HEK293T (cell line): ENCODE measurements around the gene ZFYVE26.

Source experiments
- CTCF ChIA-PET: fragments of 350-600 bp; formaldehyde crosslinking; extraction: SDS; loops from one replicate; lab custom pipeline; 2021; ENCODE audit warnings: antibody characterized with exemption, inconsistent platforms; lab: Yijun Ruan, JAX
- POLR2A ChIA-PET: fragments of 350-600 bp; formaldehyde crosslinking; extraction: SDS; loops from one replicate; lab custom pipeline; 2020; ENCODE audit warnings: antibody characterized with exemption, inconsistent platforms; lab: Yijun Ruan, JAX
- DNase-seq: peaks from one replicate; pipeline ENCODE4 v3.0.0; 2012; ENCODE audit warnings: mixed read lengths; ENCODE audit errors: extremely low spot score
- ARNT ChIP-seq: fragments of 450-650 bp; IDR thresholded peaks from 2 replicates; pipeline ENCODE4 v1.6.1; 2017; ENCODE audit warnings: mild to moderate bottlenecking
- BHLHE40 ChIP-seq: fragments of 450-650 bp; IDR thresholded peaks from 2 replicates; pipeline ENCODE4 v1.6.1; 2016; ENCODE audit warnings: mild to moderate bottlenecking, moderate library complexity, borderline replicate concordance
- CTBP1 ChIP-seq: fragments of 450-650 bp; IDR thresholded peaks from 2 replicates; pipeline ENCODE4 v1.6.1; 2016; ENCODE audit warnings: borderline replicate concordance
- ELF4 ChIP-seq: fragments of 450-650 bp; IDR thresholded peaks from 2 replicates; pipeline ENCODE4 v1.6.1; 2017; ENCODE audit warnings: antibody characterized with exemption
- FOXA1 ChIP-seq: fragments of 450-650 bp; IDR thresholded peaks from 2 replicates; pipeline ENCODE4 v1.6.1; 2016; ENCODE audit warnings: mild to moderate bottlenecking
- FOXK2 ChIP-seq: fragments of 450-650 bp; IDR thresholded peaks from 2 replicates; pipeline ENCODE4 v1.6.1; 2016; ENCODE audit warnings: mild to moderate bottlenecking
- FOXM1 ChIP-seq: fragments of 450-650 bp; IDR thresholded peaks from 2 replicates; pipeline ENCODE4 v1.6.1; 2017; ENCODE audit warnings: mild to moderate bottlenecking, borderline replicate concordance
- HDGF ChIP-seq: fragments of 450-650 bp; IDR thresholded peaks from 2 replicates; pipeline ENCODE4 v1.6.1; 2017; ENCODE audit warnings: antibody characterized with exemption, borderline replicate concordance
- L3MBTL2 ChIP-seq: fragments of 450-650 bp; conservative IDR thresholded peaks from 2 replicates; pipeline ENCODE4 v1.6.1; 2016; ENCODE audit warnings: mild to moderate bottlenecking
- LEF1 ChIP-seq: fragments of 450-650 bp; IDR thresholded peaks from 2 replicates; pipeline ENCODE4 v1.6.1; 2017; ENCODE audit warnings: mild to moderate bottlenecking, borderline replicate concordance
- NFRKB ChIP-seq: fragments of 450-650 bp; IDR thresholded peaks from 2 replicates; pipeline ENCODE4 v1.6.1; 2016; ENCODE audit warnings: mild to moderate bottlenecking, moderate library complexity
- SP1 ChIP-seq: fragments of 450-650 bp; IDR thresholded peaks from 2 replicates; pipeline ENCODE4 v1.6.1; 2017
- SUZ12 ChIP-seq: fragments of 450-650 bp; IDR thresholded peaks from 2 replicates; pipeline ENCODE4 v1.6.1; 2016; ENCODE audit warnings: mild to moderate bottlenecking
- TARDBP ChIP-seq: fragments of 450-650 bp; IDR thresholded peaks from 2 replicates; pipeline ENCODE4 v1.6.1; 2016
- ZNF384 ChIP-seq: fragments of 450-650 bp; IDR thresholded peaks from 2 replicates; pipeline ENCODE4 v1.6.1; 2016
- TF ChIP-seq, protein P1 (sequence below): fragments of 450-650 bp; IDR thresholded peaks from 2 replicates; pipeline ENCODE4 v1.6.1; 2016

Gene ZFYVE26

DNA sequence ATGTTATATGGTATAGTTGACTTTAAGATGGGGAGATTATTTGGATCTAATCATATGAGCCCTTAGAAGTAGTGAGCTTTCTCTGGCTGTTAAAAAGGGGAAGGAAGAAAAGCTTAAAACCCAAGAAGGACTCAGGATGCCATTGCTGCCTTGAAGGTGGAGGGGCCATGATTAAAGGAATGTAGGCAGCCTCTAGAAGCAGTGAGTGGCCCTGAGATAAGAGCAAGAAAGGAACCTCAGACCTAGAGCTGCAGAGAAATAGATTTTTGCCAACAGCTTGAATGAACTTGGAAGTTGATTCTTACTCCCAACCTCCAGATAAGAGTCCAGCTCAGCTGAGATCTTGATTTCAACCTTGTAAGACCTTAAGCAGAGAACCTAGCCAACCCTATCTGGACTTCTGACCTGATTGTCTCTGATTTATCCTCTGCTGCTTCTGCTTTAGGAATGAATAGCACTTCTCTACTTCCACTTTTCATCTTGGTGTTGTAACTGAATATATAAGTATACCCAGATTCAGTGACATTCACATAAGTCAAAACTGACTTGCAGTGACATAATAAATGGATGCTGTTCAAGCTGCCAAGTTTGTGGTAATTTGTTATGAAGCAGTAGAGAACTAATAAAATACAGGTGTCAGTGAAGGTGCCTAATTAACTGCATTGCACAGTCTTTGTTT is 36.7 kb upstream of the ZFYVE26 start:
- ChIA-PET CTCF (no interaction called here), POLR2A (no interaction called here)
- no peak for TF ChIP-seq LEF1
- TF ChIP-seq SP1: no peak
- TF ChIP-seq FOXK2: no peak
- no peak for TF ChIP-seq BHLHE40
- no peak for TF ChIP-seq NFRKB
- TF ChIP-seq HDGF: no peak
- TF ChIP-seq FOXA1: no peak
- TF ChIP-seq L3MBTL2: no peak
- TF ChIP-seq TARDBP: no peak
- TF ChIP-seq ARNT: no peak
- TF ChIP-seq ZNF384: no peak
- no peak for TF ChIP-seq FOXM1
- TF ChIP-seq CTBP1: no peak
- DNase-seq: no peak

DNA sequence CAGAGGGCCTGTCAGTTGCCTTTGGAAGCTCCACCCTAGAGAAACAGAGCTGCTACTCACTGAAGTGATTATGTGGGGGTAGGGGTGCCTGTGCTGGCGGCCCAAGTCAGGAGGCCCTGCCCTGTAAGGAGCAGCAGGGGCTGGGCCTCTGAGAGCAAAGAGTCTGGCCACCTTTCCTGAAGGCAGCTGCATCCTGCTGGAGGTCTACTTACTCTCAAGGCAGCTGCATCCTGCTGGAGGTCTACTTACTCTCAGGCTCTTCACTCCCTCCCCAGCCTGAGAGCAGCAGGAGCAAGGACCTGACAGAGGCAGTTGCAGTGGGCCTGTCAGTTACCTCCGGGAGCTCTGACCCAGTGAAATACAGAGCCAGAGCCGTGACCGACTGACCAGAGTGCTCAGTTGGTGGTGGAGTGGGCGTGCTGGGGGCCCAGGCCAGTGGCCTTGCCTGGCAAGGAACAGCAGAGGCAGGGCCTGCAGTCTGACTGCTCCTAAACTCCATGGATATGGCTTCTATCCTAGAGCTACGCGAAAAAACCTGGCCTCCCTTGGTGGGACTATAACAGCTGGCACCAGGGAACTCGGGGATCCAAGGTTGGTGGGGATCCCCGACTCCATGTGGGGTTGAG is 35.5 kb upstream of the ZFYVE26 start:
- no peak for TF ChIP-seq BHLHE40
- TF ChIP-seq TARDBP: no peak
- TF ChIP-seq SP1: no peak
- no peak for TF ChIP-seq FOXM1
- no peak for TF ChIP-seq SUZ12
- TF ChIP-seq LEF1: no peak
- TF ChIP-seq, protein P1, sequence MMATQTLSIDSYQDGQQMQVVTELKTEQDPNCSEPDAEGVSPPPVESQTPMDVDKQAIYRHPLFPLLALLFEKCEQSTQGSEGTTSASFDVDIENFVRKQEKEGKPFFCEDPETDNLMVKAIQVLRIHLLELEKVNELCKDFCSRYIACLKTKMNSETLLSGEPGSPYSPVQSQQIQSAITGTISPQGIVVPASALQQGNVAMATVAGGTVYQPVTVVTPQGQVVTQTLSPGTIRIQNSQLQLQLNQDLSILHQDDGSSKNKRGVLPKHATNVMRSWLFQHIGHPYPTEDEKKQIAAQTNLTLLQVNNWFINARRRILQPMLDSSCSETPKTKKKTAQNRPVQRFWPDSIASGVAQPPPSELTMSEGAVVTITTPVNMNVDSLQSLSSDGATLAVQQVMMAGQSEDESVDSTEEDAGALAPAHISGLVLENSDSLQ: no peak
- TF ChIP-seq ARNT: no peak
- CTCF ChIA-PET: no interaction called here
- POLR2A ChIA-PET: no interaction called here
- DNase-seq: no peak

DNA sequence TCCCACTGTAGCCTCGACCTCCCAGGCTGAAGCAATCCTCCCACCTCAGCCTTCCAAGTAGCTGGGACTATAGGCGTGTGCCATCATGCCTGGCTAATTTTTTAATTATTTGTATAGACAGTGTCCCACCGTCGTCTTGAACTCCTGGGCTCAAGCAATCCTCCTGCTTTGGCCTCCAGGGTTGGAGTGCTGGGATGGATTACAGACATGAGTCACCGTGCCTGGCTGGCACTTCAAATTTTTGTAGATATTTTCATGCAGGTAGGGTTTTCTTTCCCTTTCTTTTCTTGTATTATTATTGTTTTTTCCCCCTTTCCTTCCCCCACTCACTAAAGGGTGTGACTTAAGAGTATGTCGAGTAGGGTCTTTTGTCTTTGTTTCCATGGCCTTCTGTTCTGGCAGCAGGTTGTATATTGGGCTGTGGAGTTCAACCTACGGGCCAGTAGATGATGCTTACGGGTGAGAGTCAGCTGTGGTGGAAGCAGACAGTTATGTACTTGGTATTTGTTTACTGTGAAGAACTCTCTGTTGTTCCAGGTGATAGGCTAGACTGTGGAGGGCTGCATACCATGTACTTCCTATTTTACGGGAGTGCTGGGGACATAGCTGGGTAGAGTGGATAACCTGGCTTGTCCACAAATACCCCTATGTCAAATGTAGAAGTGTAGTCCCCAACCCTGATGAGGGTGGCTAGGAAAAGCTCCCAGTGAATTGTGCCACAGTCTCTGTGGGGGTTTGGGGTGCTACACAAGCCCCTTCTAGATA is 33.9 kb upstream of the ZFYVE26 start:
- ChIA-PET POLR2A (interaction anchor here (0.8 kb wide), 1 partner anchor 34 kb away, joined by 3 read pairs; the partner anchor contains the start of gene ZFYVE26), CTCF (no interaction called here)
- DNase-seq: no peak
- TF ChIP-seq L3MBTL2 (no peak), SUZ12 (no peak), ZNF384 (no peak), ELF4 (no peak), ARNT (no peak)

DNA sequence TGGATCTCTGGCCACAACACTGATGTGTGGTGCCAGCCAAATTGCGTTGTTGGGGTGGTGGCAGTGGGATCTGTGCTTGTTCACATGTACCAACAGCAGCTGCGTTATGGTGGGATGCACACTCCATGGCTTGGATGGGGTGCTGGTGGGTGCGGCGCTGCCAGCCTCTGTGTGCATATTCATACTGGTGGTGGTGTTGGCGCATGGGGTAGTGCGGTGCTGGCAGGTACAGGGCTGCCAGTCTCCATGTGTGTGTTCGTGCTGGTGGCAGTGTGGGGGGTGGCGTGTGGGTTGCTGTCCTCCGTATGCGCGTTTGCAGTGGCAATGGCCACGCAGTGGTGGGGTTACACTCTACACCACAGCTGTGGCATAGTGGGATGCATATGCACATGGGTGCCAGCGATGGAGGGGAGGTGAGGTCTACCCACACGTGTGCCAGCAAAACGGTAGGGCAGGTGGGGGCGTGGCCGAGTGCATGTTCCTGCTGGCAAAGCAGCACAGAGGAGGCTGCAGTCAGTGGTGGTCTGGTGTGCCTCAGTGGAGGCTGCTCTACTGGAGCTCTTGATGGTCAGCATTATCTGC is 29.7 kb upstream of the ZFYVE26 start:
- no peak for DNase-seq
- POLR2A ChIA-PET: no interaction called here
- CTCF ChIA-PET: no interaction called here
- TF ChIP-seq BHLHE40 (no peak), LEF1 (no peak), SP1 (no peak), L3MBTL2 (no peak), FOXA1 (no peak), CTBP1 (no peak), TARDBP (no peak), ELF4 (no peak)

DNA sequence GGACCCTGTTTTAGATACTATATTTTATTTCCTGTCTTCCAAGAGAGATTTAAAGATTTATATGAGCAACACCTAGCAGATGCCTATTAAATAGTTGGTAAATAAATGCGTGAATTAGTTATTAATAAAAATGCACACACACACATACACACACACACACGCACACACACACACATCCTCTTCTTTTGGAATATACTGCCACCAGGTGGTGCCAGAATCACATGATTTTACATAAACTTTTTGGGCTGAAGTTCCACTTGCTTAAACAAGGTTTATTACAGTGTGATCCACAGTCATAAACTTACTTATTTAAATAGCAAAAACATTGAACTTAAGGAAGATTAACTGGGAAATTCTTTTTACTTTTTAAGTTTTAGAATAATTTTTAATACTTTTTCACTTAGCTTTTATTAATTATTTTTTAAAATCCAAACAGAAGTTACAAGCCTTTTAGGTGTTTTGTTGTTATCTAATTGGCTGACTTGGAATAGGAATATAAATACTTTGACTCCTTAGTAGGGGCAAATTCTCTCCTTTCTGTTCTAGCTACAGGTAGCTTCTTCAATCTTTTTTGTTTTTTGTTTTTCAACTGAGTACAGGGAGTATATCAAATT is 20.7 kb upstream of the ZFYVE26 start:
- peak; percentile 18 for DNase-seq
- TF ChIP-seq SUZ12: no peak
- no peak for TF ChIP-seq ZNF384
- no peak for TF ChIP-seq FOXM1
- TF ChIP-seq ARNT: no peak
- no peak for TF ChIP-seq TARDBP
- no peak for TF ChIP-seq SP1
- TF ChIP-seq FOXA1: no peak
- TF ChIP-seq CTBP1: no peak
- no peak for TF ChIP-seq L3MBTL2
- TF ChIP-seq NFRKB: no peak
- TF ChIP-seq LEF1: no peak
- no peak for TF ChIP-seq FOXK2
- TF ChIP-seq ELF4: no peak
- no peak for TF ChIP-seq HDGF
- TF ChIP-seq, protein P1: no peak
- CTCF ChIA-PET: interaction anchor here (0.8 to 1.2 kb wide), 2 partner anchors 95 to 572 kb away, joined by 3 read pairs; no protein-coding TSS in a partner anchor
- POLR2A ChIA-PET: no interaction called here

DNA sequence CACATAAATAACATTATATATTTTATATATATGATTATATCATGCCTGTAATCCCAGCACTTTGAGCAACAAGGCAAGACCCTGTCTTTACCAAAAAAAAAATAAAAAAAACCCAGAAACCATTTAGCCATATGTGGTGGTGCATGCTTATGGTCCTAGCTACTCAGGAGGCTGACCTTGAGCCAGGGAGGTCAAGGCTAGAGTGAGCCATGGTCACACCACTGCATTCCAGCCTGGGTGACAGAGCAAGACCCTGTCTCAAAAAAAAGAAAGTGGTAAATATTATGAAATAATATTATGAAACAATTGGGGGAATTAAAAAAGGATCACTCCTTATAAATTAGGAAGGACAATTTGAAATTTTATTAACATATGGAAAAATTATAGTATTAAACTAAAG is 19.2 kb upstream of the ZFYVE26 start:
- no peak for TF ChIP-seq SUZ12
- TF ChIP-seq CTBP1: no peak
- TF ChIP-seq HDGF: no peak
- TF ChIP-seq FOXK2: no peak
- TF ChIP-seq FOXA1: no peak
- no peak for TF ChIP-seq BHLHE40
- no peak for TF ChIP-seq SP1
- no peak for TF ChIP-seq L3MBTL2
- TF ChIP-seq ELF4: no peak
- TF ChIP-seq LEF1: no peak
- TF ChIP-seq, protein P1: no peak
- TF ChIP-seq FOXM1: no peak
- no peak for TF ChIP-seq ARNT
- no peak for TF ChIP-seq TARDBP
- no peak for TF ChIP-seq ZNF384
- TF ChIP-seq NFRKB: no peak
- no peak for DNase-seq
- POLR2A ChIA-PET: no interaction called here
- CTCF ChIA-PET: no interaction called here
